Stomach (tissue), 9 donors: ENCODE measurements around the gene SPACDR. TPM values are rescaled to one million over a fixed set of nuclear protein-coding genes. Genes with fewer than 3 reads are reported as not detected.

ENCODE experiments used
- DNase-seq, 2 donors: peaks; one replicate each; pipeline versions ENCODE4 v3.0.0 to v3.0.0-alpha.2; 2013 to 2019
- H3K27ac ChIP-seq, 5 donors: fragments of 200-600 bp in 4 of 5; sonication (generic) in 4 of 5; one replicate each; pipeline ENCODE4 v1.5.1; 2013 to 2019; ENCODE audit warnings: mild to moderate bottlenecking in 1 of 5, moderate library complexity in 1 of 5
- H3K27me3 ChIP-seq, 3 donors: fragments of 200-600 bp; sonication (generic); one replicate each; pipeline ENCODE4 v1.5.1; 2017 to 2019; ENCODE audit warnings: mixed run types in 1 of 3
- H3K36me3 ChIP-seq, 4 donors: fragments of 200-600 bp; sonication (generic); 1 replicate in 3 of 4; 2 replicates in 1 of 4; pipeline ENCODE4 v1.5.1; 2016 to 2019
- H3K4me1 ChIP-seq, 4 donors: fragments of 200-600 bp; sonication (generic); one replicate each; pipeline ENCODE4 v1.5.1; 2016 to 2019
- H3K4me3 ChIP-seq, 4 donors: fragments of 200-600 bp; sonication (generic) in 3 of 4; one replicate each; pipeline ENCODE4 v1.5.1; 2016 to 2019; ENCODE audit warnings: mild to moderate bottlenecking in 1 of 4
- H3K9me3 ChIP-seq, 4 donors: fragments of 200-600 bp; sonication (generic); one replicate each; pipeline ENCODE4 v1.5.1; 2016 to 2019
- CTCF ChIP-seq, 7 experiments: fragments of 450-650 bp in 4 of 7; fragments of 200-600 bp in 3 of 7; sonication (generic) in 3 of 7; IDR thresholded peaks; one replicate each; pipeline ENCODE4 v1.5.1; 2016 to 2019; ENCODE audit warnings: antibody characterized with exemption in 7 of 7, control low read depth in 2 of 7, mild to moderate bottlenecking in 1 of 7
- EP300 ChIP-seq: sonication (generic); formaldehyde crosslinking; IDR thresholded peaks from one replicate; pipeline ENCODE4 v1.6.1; 2017; ENCODE audit warnings: antibody characterized with exemption
- POLR2A ChIP-seq, 4 donors: fragments of 450-650 bp; IDR thresholded peaks; one replicate each; pipeline ENCODE4 v1.6.1; 2016; ENCODE audit warnings: antibody characterized with exemption in 4 of 4, control low read depth in 2 of 4, mild to moderate bottlenecking in 1 of 4, moderate library complexity in 1 of 4
- POLR2AphosphoS5 ChIP-seq, 3 donors: sonication (generic); formaldehyde crosslinking; IDR thresholded peaks; one replicate each; pipeline ENCODE4 v1.6.1; 2016; ENCODE audit warnings: antibody characterized with exemption in 3 of 3
- WGBS, 5 donors: extraction: QIAGEN DNeasy Blood & Tissue Kit in 3 of 5; methylation state at CpG; one replicate each; pipeline versions ENCODE4 v1.1.5 to v1.1.7; 2013 to 2018; 5-methylcytosine and 5-hydroxymethylcytosine counted together
- intact Hi-C: fragments of 100-400 bp; cut with DNase I; formaldehyde crosslinking; loops from one replicate; pipeline ENCODE4 v1.15.1; 2023; ENCODE audit warnings: low total_unique reads
- polyA plus RNA-seq, 3 donors: library from polyadenylated mRNA; stranded (reverse); fragments of 200-250 nt; gene quantifications; one replicate each; pipeline ENCODE4 v1.2.3, GENCODE V29; 2013
- total RNA-seq, 5 donors: library from RNA; depleted of rRNA; stranded (reverse); fragments of >200 nt; gene quantifications; one replicate each; pipeline versions ENCODE4 v1.1.0 to v1.2.3, GENCODE V29; 2014 to 2016
- donor health status: healthy with polysubstance abuse.
- donor health status: Bipolar disorder and iron deficiency.
- donor health status: healthy.

The SPACDR gene
- total and polyA plus RNA-seq, 8 donors = 0.65 to 2.3 (median 1.1) TPM; not detected in 5

GRCh38 chr7:100428199-100428966 lies 35.7 kb downstream of the SPACDR start, which contains the start of gene ZCWPW1:
Gene ZCWPW1, minus strand, starts transcription at chr7:100428703. Its CDS starts 8,054 bp downstream, at chr7:100420649.
- 0 to 2% (median 1%) methylated on average over 62 to 66 of the region's 66 CpGs for WGBS, 5 donors

GRCh38 chr7:100427762-100428198 lies 36.3 kb downstream of the SPACDR start:
- no peak for DNase-seq
- 48 to 53% (median 52%) methylated on average over 16 of the region's 16 CpGs for WGBS, 5 donors
- H3K4me1 ChIP-seq = peaks cover 25 to 35% (median 33%) of the 10 kb centered on the region in 4 donors
- H3K4me3 ChIP-seq = peak overlapping the region; percentile 76 to 99 (median 85)
- no peaks in the 10 kb centered on the region for H3K9me3 ChIP-seq
- H3K36me3 ChIP-seq = peaks cover 0 to 23% (median 10%) of the 10 kb centered on the region in 4 donors
- H3K27ac ChIP-seq = peak overlapping the region; percentile 98 to 100 (median 100)
- intact Hi-C loops = no loop called here
- TF ChIP-seq POLR2A (IDR thresholded peaks at IDR 0.05) = no peak
- no peaks in the 10 kb centered on the region for H3K27me3 ChIP-seq

More at GRCh38 chr7:100428199-100428966, 35.7 kb downstream of the SPACDR start, which contains the start of gene ZCWPW1:
- intact Hi-C loops = no loop called here
- H3K27ac ChIP-seq = peak within 1 kb of the TSS; percentile 98 to 100 (median 100)
- peak; percentile 95 to 99 for DNase-seq
- no peaks in the 10 kb centered on the region for H3K27me3 ChIP-seq
- TF ChIP-seq CTCF (IDR thresholded peaks at IDR 0.05) (peak in 1 of 7 experiments; percentile 5), EP300 (no peak), POLR2A (IDR thresholded peaks at IDR 0.05) (peak in 3 of 4 donors; percentile 99 to 100 (median 100)), POLR2AphosphoS5 (IDR thresholded peaks at IDR 0.05) (peak; percentile 100)
- peak within 1 kb of the TSS; percentile 76 to 99 (median 85) for H3K4me3 ChIP-seq
- peaks cover 25 to 41% (median 39%) of the 10 kb centered on the region in 4 donors for H3K4me1 ChIP-seq
- H3K36me3 ChIP-seq = peaks cover 4 to 27% (median 16%) of the 10 kb centered on the region in 4 donors
- no peaks in the 10 kb centered on the region for H3K9me3 ChIP-seq

GRCh38 chr7:100426516-100426915 lies 37.5 kb downstream of the SPACDR start:
- TF ChIP-seq EP300 (no peak), CTCF (IDR thresholded peaks at IDR 0.05) (no peak)
- Histone ChIP-seq H3K4me1 (peaks cover 16 to 22% (median 21%) of the 10 kb centered on the region in 4 donors), H3K27me3 (no peaks in the 10 kb centered on the region), H3K36me3 (peaks cover 0 to 14% (median 5%) of the 10 kb centered on the region in 4 donors), H3K9me3 (no peaks in the 10 kb centered on the region), H3K27ac (no peak overlapping the region), H3K4me3 (no peak overlapping the region)
- DNase-seq = no peak
- intact Hi-C loops = no loop called here

GRCh38 chr7:100425347-100425746 lies 38.7 kb downstream of the SPACDR start:
- intact Hi-C loops = no loop called here
- Histone ChIP-seq H3K4me3 (no peak overlapping the region), H3K27me3 (no peaks in the 10 kb centered on the region), H3K4me1 (peaks cover 4 to 10% (median 9%) of the 10 kb centered on the region in 4 donors), H3K36me3 (peaks cover 0 to 6% (median 2%) of the 10 kb centered on the region in 4 donors), H3K27ac (no peak overlapping the region), H3K9me3 (no peaks in the 10 kb centered on the region)
- no peak for TF ChIP-seq POLR2AphosphoS5 (IDR thresholded peaks at IDR 0.05)
- no peak for TF ChIP-seq EP300
- TF ChIP-seq CTCF (IDR thresholded peaks at IDR 0.05) = no peak
- no peak for TF ChIP-seq POLR2A (IDR thresholded peaks at IDR 0.05)
- no peak for DNase-seq
- WGBS, 5 donors = 30 to 73% (median 66%) methylated on average over 1 of the region's 1 CpG
